ENCODE data around the gene ANKZF1.

DNA sequence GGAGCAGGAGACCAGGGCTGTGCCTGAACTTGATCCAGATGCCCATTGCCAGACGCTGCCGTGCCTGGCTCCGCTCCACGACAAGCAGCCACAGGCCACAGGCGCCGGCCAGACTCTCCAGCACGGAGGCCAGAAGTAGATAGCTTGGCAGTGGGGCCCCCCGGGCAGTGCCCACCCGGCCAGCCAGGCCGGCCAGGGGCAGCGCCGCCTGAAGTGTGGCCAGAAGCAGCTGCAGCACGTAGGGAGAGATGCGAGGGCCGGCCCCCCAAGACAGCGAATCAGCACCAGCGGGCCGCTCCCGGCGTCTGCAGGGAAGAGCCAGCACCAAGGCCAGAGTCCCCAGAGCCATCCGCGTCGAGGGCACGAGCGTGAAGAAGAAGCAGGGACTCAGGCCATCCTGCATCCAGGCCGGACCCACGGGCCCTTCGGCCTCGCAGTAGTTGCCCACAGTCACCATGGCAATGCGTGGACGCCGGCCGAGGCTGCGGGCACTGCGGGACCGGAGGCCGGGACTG lies 11.3 kb upstream of the ANKZF1 start:
- TF ChIP-seq, protein P1, sequence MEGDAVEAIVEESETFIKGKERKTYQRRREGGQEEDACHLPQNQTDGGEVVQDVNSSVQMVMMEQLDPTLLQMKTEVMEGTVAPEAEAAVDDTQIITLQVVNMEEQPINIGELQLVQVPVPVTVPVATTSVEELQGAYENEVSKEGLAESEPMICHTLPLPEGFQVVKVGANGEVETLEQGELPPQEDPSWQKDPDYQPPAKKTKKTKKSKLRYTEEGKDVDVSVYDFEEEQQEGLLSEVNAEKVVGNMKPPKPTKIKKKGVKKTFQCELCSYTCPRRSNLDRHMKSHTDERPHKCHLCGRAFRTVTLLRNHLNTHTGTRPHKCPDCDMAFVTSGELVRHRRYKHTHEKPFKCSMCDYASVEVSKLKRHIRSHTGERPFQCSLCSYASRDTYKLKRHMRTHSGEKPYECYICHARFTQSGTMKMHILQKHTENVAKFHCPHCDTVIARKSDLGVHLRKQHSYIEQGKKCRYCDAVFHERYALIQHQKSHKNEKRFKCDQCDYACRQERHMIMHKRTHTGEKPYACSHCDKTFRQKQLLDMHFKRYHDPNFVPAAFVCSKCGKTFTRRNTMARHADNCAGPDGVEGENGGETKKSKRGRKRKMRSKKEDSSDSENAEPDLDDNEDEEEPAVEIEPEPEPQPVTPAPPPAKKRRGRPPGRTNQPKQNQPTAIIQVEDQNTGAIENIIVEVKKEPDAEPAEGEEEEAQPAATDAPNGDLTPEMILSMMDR (IDR thresholded peaks at IDR 0.05) = no peak
- no peak for TF ChIP-seq POLR2A (IDR thresholded peaks at IDR 0.05)
